Activated naive CD4-positive, alpha-beta T cell treated with anti-CD3 and anti-CD28 coated beads for 36 hours (primary cell): ENCODE measurements around the gene CLIC1. TPM values are rescaled to one million over a fixed set of nuclear protein-coding genes. Genes with fewer than 3 reads are reported as not detected.

Experiments used
- CTCF ChIA-PET: fragments of 350-600 bp; sonication (Branson Sonifier 250); formaldehyde crosslinking; loops from one replicate; lab custom pipeline; 2021; ENCODE audit warnings: antibody characterized with exemption; lab: Charles Lee
- DNase-seq: peaks from one replicate; pipeline ENCODE4 v3.0.0-alpha.2; 2020
- H3K27ac Mint-ChIP-seq: one replicate; pipeline ENCODE4 v1.8.0; 2021; ENCODE audit warnings: mild to moderate bottlenecking, mixed read lengths
- H3K27me3 Mint-ChIP-seq: one replicate; pipeline ENCODE4 v1.8.0; 2021; ENCODE audit warnings: low read depth, mixed read lengths
- H3K36me3 Mint-ChIP-seq: one replicate; pipeline ENCODE4 v1.8.0; 2021; ENCODE audit warnings: low read depth, mixed read lengths
- H3K4me1 Mint-ChIP-seq: one replicate; pipeline ENCODE4 v1.8.0; 2021; ENCODE audit warnings: low read depth, mixed read lengths
- H3K4me3 Mint-ChIP-seq: one replicate; pipeline ENCODE4 v1.8.0; 2021; ENCODE audit warnings: mild to moderate bottlenecking, moderate library complexity, mixed read lengths
- H3K9me3 Mint-ChIP-seq: one replicate; pipeline ENCODE4 v1.8.0; 2021; ENCODE audit warnings: mixed read lengths
- intact Hi-C: fragments of 100-400 bp; cut with micrococcal nuclease; formaldehyde crosslinking; loops from one replicate; pipeline ENCODE4 v1.15.1; 2023
- total RNA-seq, 2 experiments: library from RNA; stranded (reverse); gene quantifications; one replicate each; pipeline ENCODE4 v1.2.3, GENCODE V29; 2021

CLIC1 gene
- 100 to 1,000 TPM; 348 to 353 TPM for total RNA-seq

GRCh38 chr6:31736021-31736767 lies at the start of gene CLIC1:
TSS of gene CLIC1 (minus strand) at chr6:31736530. CDS start at chr6:31736300, 230 bp downstream.
- Mint-ChIP-seq H3K9me3 (no peaks in the 10 kb centered on the region), H3K4me3 (peak within 1 kb of the TSS; percentile 93), H3K36me3 (peaks cover 47% of the 10 kb centered on the region), H3K27ac (peak within 1 kb of the TSS; percentile 93), H3K4me1 (peaks cover 53% of the 10 kb centered on the region), H3K27me3 (no peaks in the 10 kb centered on the region)
- intact Hi-C loops, result loop anchor here (5.0 kb wide), 4 partner anchors 159 to 1106 kb away; partner anchors contain the start of genes EHMT2, GPSM3, PBX2 and PSMB8
- CTCF ChIA-PET, result interaction anchor here (0.5 to 4.3 kb wide), 5 partner anchors 8 to 132 kb away, joined by 3 to 22 read pairs (median 6); partner anchors contain the start of gene DDAH2
- DNase-seq, result peak; percentile 93

GRCh38 chr6:31785475-31785874 lies 49.1 kb upstream of the CLIC1 start:
- Mint-ChIP-seq H3K36me3 (peaks cover 34% of the 10 kb centered on the region), H3K4me3 (no peak overlapping the region), H3K4me1 (peaks cover 2% of the 10 kb centered on the region), H3K27ac (no peak overlapping the region), H3K27me3 (no peaks in the 10 kb centered on the region), H3K9me3 (no peaks in the 10 kb centered on the region)
- intact Hi-C loops, result no loop called here
- CTCF ChIA-PET, result interaction anchor here (1.0 to 2.2 kb wide), 4 partner anchors 10 to 203 kb away, joined by 3 to 8 read pairs (median 4); partner anchors contain the start of genes LSM2, LTB and VARS1
- DNase-seq, result no peak

GRCh38 chr6:31784098-31784925 lies 48.0 kb upstream of the CLIC1 start:
- intact Hi-C loops, result no loop called here
- no peaks in the 10 kb centered on the region for H3K27me3 Mint-ChIP-seq
- H3K27ac Mint-ChIP-seq, result no peak overlapping the region
- no peaks in the 10 kb centered on the region for H3K9me3 Mint-ChIP-seq
- H3K4me1 Mint-ChIP-seq, result no peaks in the 10 kb centered on the region
- DNase-seq, result no peak
- CTCF ChIA-PET, result interaction anchor here (0.7 to 1.2 kb wide), 4 partner anchors 12 to 292 kb away, joined by 3 to 5 read pairs (median 4); partner anchors contain the start of genes LSM2 and VARS1
- H3K4me3 Mint-ChIP-seq, result no peak overlapping the region
- H3K36me3 Mint-ChIP-seq, result peaks cover 35% of the 10 kb centered on the region

- CTCF ChIA-PET, result no interaction called here
- Mint-ChIP-seq H3K4me3 (no peak overlapping the region), H3K36me3 (peaks cover 31% of the 10 kb centered on the region), H3K27ac (no peak overlapping the region), H3K4me1 (peaks cover 6% of the 10 kb centered on the region), H3K27me3 (no peaks in the 10 kb centered on the region), H3K9me3 (no peaks in the 10 kb centered on the region)
- DNase-seq, result no peak
- intact Hi-C loops, result no loop called here
These were observed 46.0 kb upstream of the CLIC1 start for GRCh38 chr6:31782126-31782855.

DNA sequence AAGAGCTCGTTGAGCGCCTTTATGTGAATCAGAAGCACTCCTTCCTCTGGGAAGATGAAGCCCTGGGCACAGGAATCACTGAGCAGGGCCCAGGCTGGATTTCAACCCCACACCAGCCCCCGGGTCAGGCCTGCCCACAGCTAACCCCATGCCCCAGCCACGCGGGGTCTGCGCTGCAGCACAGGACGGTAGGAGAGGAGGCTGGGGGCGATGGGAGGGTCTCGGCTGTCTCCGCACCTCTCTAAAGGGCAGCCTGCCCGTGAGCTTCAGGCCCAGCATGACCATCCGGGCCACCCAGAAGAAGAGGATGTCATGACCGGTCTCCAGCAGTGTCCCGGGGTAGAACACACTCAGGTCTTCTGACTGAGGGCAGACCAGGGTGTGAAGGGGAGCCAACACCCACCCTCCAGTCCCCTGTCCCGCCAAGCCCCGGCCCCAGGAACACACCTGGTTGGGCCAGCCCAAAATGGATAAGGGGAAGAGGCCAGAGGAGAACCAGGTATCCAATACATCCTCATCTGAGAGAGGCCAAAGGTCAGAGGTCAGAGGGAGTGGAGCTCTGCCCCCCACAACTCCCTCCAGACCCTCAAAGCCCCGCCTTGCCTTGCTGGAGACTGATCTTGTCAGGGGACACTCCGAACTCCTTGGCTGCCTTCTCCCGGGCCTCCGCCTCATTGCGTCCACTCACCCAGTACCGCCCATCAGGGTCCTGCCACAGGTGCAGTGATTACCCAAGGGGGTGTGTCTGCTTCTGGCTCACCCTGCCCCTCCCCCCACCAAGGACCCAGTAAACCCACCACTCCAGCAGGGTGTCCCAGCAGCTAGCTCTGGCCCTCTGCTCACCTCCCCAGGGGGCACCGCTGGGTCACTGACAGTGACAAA lies 45.2 kb upstream of the CLIC1 start:
- no peaks in the 10 kb centered on the region for H3K27me3 Mint-ChIP-seq
- intact Hi-C loops, result no loop called here
- H3K4me1 Mint-ChIP-seq, result peaks cover 14% of the 10 kb centered on the region
- CTCF ChIA-PET, result interaction anchor here (0.6 kb wide), 1 partner anchor 9 kb away, joined by 3 read pairs; no protein-coding TSS in a partner anchor
- H3K4me3 Mint-ChIP-seq, result no peak overlapping the region
- no peak overlapping the region for H3K27ac Mint-ChIP-seq
- peaks cover 30% of the 10 kb centered on the region for H3K36me3 Mint-ChIP-seq
- no peak for DNase-seq
- no peaks in the 10 kb centered on the region for H3K9me3 Mint-ChIP-seq

DNA sequence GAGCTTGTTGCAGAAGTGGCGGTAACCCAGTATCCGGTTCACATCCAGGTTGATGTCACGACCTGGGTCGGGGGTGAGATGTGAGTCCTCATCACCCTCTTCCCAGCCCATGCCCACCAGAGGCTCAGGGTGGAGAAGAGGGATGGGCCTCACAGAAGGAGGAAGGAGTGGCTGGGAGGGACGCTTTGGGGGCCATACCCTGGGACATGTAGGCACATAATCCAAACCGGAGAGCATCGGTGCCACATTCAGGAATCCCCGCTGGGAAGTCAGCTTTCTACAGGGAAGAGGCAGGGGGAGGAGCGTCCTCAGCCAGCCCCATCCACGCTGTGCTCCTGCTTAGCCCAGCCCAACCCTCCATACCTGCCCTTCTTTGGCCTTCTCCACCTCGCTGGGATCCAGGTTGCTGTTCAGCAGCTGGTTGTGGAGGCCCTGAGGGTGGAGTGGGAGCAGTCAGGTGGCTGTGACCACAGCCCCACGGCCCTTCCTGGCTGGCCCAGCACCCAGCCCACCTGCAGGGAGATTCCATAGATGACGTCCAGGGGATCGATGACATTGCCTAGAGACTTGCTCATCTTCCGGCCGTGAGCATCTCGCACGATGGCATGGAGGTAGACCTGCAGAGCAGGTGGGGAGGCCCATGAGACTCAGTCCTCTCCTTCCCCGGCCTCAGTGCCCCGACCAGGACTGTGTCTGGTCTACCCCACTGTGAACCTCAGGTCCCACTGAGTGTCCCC lies 44.3 kb upstream of the CLIC1 start:
- H3K4me1 Mint-ChIP-seq, result peaks cover 18% of the 10 kb centered on the region
- peaks cover 28% of the 10 kb centered on the region for H3K36me3 Mint-ChIP-seq
- intact Hi-C loops, result no loop called here
- no peak overlapping the region for H3K27ac Mint-ChIP-seq
- DNase-seq, result no peak
- no peaks in the 10 kb centered on the region for H3K9me3 Mint-ChIP-seq
- CTCF ChIA-PET, result no interaction called here
- no peaks in the 10 kb centered on the region for H3K27me3 Mint-ChIP-seq
- H3K4me3 Mint-ChIP-seq, result no peak overlapping the region

- H3K27me3 Mint-ChIP-seq, result no peaks in the 10 kb centered on the region
- H3K27ac Mint-ChIP-seq, result no peak overlapping the region
- no peak overlapping the region for H3K4me3 Mint-ChIP-seq
- H3K9me3 Mint-ChIP-seq, result no peaks in the 10 kb centered on the region
- CTCF ChIA-PET, result interaction anchor here (0.9 kb wide), 1 partner anchor 10 kb away, joined by 3 read pairs; no protein-coding TSS in a partner anchor
- peaks cover 21% of the 10 kb centered on the region for H3K4me1 Mint-ChIP-seq
- no peak for DNase-seq
- intact Hi-C loops, result no loop called here
- H3K36me3 Mint-ChIP-seq, result peaks cover 28% of the 10 kb centered on the region
These were observed 43.6 kb upstream of the CLIC1 start for GRCh38 chr6:31779908-31780307.

DNA sequence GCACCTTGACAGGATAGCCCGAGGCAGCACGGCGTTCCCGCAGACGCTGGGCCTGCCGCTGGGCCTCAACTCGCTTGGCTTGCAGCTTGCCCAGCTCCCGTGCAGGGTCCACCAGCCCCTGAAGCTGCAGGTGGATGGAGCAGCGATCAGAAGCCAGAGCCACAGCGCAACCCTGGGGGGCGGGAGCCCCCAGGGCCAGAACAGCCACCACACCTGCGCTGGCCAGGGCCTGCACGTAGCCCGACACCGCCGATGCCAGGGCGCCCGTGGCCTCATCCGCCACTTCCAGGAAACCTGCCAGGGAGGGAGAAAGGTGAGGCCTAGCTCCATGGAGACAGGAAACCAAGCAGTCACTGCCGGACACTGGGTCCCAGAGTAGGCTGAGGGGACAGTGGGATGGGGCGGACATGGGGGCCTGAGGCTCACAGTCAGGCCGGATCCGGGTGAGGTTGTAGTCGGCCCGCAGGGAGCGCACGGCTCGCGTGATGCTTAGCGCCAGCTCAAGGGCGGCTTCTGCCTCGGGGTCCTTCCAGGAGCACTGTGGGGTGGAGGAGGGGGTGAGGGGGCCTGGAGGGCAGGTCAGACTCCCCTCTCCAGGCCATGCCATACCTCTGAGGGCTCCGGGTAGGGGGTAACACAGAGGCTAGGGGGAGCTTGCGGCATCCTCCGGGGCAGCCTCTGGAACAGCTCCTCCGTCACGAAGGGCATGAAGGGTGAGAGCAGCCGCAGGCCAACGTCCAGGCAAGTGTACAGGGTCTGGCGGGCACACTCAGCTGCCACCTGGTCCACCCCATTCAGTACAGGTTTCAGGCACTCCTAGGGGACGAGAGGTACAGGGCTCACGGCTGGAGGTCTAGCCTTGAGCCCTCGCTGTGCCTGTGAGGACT lies 42.9 kb upstream of the CLIC1 start:
- H3K4me3 Mint-ChIP-seq, result no peak overlapping the region
- intact Hi-C loops, result no loop called here
- H3K9me3 Mint-ChIP-seq, result no peaks in the 10 kb centered on the region
- peaks cover 22% of the 10 kb centered on the region for H3K36me3 Mint-ChIP-seq
- H3K27ac Mint-ChIP-seq, result no peak overlapping the region
- CTCF ChIA-PET, result interaction anchor here (0.9 kb wide), 1 partner anchor 9 kb away, joined by 3 read pairs; no protein-coding TSS in a partner anchor
- no peak for DNase-seq
- no peaks in the 10 kb centered on the region for H3K27me3 Mint-ChIP-seq
- H3K4me1 Mint-ChIP-seq, result peaks cover 23% of the 10 kb centered on the region

GRCh38 chr6:31778193-31778592 lies 41.9 kb upstream of the CLIC1 start:
- Mint-ChIP-seq H3K27me3 (no peaks in the 10 kb centered on the region), H3K27ac (no peak overlapping the region), H3K4me1 (peaks cover 26% of the 10 kb centered on the region), H3K9me3 (no peaks in the 10 kb centered on the region), H3K36me3 (peaks cover 18% of the 10 kb centered on the region), H3K4me3 (no peak overlapping the region)
- DNase-seq, result no peak
- intact Hi-C loops, result no loop called here
- CTCF ChIA-PET, result interaction anchor here (0.7 to 1.7 kb wide), 2 partner anchors 13 to 64 kb away, joined by 3 to 7 read pairs; no protein-coding TSS in a partner anchor

DNA sequence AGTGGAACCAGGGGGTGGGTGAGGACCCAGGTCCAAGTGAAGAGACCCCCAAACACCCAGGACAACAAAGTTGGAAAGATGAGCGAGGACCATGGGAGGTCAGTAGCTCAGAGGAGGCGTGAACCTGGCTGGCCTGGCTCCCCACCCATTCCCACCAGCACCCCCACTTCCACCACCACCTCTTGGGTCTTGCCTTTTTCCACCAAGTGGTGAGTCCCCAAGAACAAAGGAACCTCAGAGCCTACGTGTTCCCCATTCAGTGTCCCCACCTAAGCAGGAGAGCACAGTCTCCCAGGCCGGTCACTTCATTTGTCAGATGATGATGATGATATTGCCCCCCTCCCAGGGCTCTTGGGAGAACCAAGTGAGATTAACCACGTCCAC lies 41.3 kb upstream of the CLIC1 start:
- peak overlapping the region; percentile 63 for H3K27ac Mint-ChIP-seq
- CTCF ChIA-PET, result interaction anchor here (0.7 to 1.7 kb wide), 2 partner anchors 14 to 64 kb away, joined by 3 to 7 read pairs; no protein-coding TSS in a partner anchor
- no peaks in the 10 kb centered on the region for H3K27me3 Mint-ChIP-seq
- H3K4me3 Mint-ChIP-seq, result no peak overlapping the region
- H3K9me3 Mint-ChIP-seq, result no peaks in the 10 kb centered on the region
- peaks cover 14% of the 10 kb centered on the region for H3K36me3 Mint-ChIP-seq
- peaks cover 31% of the 10 kb centered on the region for H3K4me1 Mint-ChIP-seq
- intact Hi-C loops, result no loop called here
- DNase-seq, result no peak
